Peyer's patch (tissue), 4 donors: ENCODE data around the gene KIF21A.

Experiments used
- CTCF ChIP-seq, 6 experiments: fragments of 450-650 bp in 4 of 6; fragments of 200-600 bp in 2 of 6; sonication (generic) in 1 of 6; IDR thresholded peaks; one replicate each; pipeline ENCODE4 v1.5.1; 2017 to 2019; ENCODE audit warnings: antibody characterized with exemption in 6 of 6, mild to moderate bottlenecking in 3 of 6, moderate library complexity in 1 of 6
- POLR2A ChIP-seq, 2 donors: fragments of 450-650 bp; IDR thresholded peaks; one replicate each; pipeline ENCODE4 v1.5.1; 2017; ENCODE audit warnings: antibody characterized with exemption in 2 of 2, mild to moderate bottlenecking in 2 of 2, moderate library complexity in 2 of 2

GRCh38 chr12:39331539-39332261 is 111.2 kb downstream of the KIF21A start:
- TF ChIP-seq CTCF (IDR thresholded peaks at IDR 0.05) = no peak
- no peak for TF ChIP-seq POLR2A (IDR thresholded peaks at IDR 0.05)
